GM12875 (cell line): ENCODE measurements around the gene SELP.

Experiments used
- H3K4me3 ChIP-seq: one replicate; pipeline ENCODE4 v1.5.1; 2011; ENCODE audit warnings: low read depth, low read length, control low read depth
- TF ChIP-seq, protein P1 (sequence below): IDR thresholded peaks from 2 replicates; pipeline ENCODE4 v1.5.1; 2011; ENCODE audit warnings: low read depth, mild to moderate bottlenecking, control low read depth, inconsistent platforms, low read length, moderate library complexity, borderline replicate concordance; ENCODE audit not compliant: insufficient read depth

The SELP gene

DNA sequence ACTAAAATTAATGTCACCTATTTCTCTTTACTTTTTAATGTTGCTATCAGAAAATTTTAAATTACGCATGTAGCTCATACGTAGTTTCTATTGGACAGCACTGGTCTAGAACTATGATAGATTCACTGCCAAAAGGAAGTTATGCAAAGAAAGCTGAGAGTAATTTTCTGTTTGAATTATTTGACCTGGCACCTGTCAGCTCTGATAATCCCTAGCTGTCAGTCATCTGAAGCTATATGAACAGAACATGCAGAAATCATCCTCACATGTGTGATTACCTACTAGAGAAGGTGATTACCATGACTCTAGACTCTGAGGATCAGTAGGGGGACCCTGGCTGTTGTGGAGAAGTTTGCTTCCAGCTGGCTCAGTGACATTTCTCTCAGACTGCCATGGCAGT, 84.5 kb downstream of the SELP start:
- H3K4me3 ChIP-seq: no peak overlapping the region
- TF ChIP-seq, protein P1, sequence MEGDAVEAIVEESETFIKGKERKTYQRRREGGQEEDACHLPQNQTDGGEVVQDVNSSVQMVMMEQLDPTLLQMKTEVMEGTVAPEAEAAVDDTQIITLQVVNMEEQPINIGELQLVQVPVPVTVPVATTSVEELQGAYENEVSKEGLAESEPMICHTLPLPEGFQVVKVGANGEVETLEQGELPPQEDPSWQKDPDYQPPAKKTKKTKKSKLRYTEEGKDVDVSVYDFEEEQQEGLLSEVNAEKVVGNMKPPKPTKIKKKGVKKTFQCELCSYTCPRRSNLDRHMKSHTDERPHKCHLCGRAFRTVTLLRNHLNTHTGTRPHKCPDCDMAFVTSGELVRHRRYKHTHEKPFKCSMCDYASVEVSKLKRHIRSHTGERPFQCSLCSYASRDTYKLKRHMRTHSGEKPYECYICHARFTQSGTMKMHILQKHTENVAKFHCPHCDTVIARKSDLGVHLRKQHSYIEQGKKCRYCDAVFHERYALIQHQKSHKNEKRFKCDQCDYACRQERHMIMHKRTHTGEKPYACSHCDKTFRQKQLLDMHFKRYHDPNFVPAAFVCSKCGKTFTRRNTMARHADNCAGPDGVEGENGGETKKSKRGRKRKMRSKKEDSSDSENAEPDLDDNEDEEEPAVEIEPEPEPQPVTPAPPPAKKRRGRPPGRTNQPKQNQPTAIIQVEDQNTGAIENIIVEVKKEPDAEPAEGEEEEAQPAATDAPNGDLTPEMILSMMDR: no peak

DNA sequence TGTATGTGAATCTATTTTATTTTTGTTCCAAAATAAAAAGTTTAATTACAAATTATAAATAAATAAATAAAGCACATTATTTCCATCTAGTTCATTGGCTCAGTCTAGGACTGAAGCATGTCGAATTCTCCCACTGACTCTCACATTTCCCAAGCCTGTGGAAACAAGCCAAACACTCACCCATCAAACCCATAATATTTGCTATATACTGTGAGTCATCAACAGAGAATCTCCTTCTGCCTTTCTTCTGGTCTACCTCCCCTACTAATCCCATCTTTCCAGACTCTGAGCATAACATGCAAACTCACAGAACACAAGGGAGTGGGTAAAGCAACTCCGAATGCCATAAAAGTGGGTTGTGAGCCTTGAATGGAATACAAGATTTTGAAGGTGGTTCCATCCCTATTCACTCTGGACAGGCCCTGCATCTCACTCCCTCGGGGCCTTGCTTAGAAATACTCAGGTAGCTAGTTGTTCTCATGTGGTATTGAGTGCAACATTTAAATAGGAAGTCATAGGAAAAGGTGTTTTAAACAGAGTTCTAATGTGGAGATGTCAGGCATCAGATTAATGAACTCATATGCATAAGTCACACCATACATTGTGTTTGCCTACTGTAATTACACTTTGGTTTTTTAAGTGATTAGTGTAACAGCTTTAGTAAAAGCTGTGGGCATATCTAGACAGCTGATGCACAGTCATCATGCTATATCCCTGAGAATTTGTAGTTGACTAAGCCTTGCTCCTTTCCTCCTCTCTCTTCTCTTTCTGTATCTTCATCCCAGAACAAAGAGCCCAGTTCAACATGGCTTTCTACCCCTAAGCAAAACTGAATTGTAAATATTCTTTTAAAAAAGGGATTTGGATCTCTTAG, 90.7 kb downstream of the SELP start:
- TF ChIP-seq, protein P1: no peak
- no peak overlapping the region for H3K4me3 ChIP-seq
